Esophagus muscularis mucosa (tissue), 3 donors: Measurements from ENCODE around the gene RNF224.
"Not testable (repeated sequence)": the region's sequence is repeated elsewhere in the genome, so short reads cannot be mapped to it uniquely, and the experiment has no call there.

Source experiments
- POLR2A ChIP-seq: fragments of 450-650 bp; IDR thresholded peaks from one replicate; pipeline ENCODE4 v1.6.1; 2017; ENCODE audit warnings: antibody characterized with exemption, moderate library complexity, mild to moderate bottlenecking, low read depth
- TF ChIP-seq, protein P1 (sequence below), 3 experiments: fragments of 200-600 bp in 2 of 3; fragments of 450-650 bp in 1 of 3; sonication (generic) in 2 of 3; IDR thresholded peaks; one replicate each; pipeline ENCODE4 v1.5.1; 2017 to 2019; ENCODE audit warnings: antibody characterized with exemption in 3 of 3, mild to moderate bottlenecking in 2 of 3, moderate library complexity in 1 of 3

DNA sequence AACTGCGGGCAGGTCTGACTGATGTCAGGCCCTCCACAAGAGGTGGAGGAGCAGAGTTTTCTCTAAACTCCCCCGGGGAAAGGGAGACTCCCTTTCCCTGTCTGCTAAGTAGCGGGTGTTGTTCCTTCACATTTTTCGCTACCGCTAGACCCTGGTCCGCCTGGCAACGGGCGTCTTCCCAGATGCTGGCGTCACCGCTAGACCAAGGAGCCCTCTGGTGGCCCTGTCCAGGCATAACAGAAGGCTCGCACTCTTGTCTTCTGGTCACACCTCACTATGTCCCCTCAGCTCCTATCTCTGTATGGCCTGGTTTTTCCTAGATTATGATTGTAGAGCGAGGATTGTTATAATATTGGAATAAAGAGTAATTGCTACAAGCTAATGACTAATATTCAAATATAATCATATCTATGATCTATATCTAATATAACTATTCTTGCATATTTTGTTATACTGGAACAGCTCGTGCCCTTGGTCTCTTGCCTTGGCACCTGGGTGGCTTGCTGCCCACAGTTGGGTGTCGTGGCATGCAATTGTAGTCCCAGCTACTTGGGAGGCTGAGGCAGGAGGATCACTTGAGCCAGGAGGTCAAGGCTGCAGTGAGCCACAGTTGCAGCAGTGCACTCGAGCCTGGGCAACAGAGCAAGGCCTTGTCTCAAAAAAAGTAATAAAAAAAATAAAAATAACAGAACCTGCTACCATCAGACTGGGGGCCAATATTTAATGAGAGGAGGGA lies 35.0 kb downstream of the RNF224 start:
- TF ChIP-seq, protein P1, sequence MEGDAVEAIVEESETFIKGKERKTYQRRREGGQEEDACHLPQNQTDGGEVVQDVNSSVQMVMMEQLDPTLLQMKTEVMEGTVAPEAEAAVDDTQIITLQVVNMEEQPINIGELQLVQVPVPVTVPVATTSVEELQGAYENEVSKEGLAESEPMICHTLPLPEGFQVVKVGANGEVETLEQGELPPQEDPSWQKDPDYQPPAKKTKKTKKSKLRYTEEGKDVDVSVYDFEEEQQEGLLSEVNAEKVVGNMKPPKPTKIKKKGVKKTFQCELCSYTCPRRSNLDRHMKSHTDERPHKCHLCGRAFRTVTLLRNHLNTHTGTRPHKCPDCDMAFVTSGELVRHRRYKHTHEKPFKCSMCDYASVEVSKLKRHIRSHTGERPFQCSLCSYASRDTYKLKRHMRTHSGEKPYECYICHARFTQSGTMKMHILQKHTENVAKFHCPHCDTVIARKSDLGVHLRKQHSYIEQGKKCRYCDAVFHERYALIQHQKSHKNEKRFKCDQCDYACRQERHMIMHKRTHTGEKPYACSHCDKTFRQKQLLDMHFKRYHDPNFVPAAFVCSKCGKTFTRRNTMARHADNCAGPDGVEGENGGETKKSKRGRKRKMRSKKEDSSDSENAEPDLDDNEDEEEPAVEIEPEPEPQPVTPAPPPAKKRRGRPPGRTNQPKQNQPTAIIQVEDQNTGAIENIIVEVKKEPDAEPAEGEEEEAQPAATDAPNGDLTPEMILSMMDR (IDR thresholded peaks at IDR 0.05), result peak; percentile 34 to 55 (median 50)
- TF ChIP-seq POLR2A, result not testable (repeated sequence)
